ENCODE measurements around the gene POTEI. TPM values are rescaled to one million over a fixed set of nuclear protein-coding genes. Genes with fewer than 3 reads are reported as not detected.
"Not testable (repeated sequence)": the region's sequence is repeated elsewhere in the genome, so short reads cannot be mapped to it uniquely, and the experiment has no call there.

The POTEI gene
- total RNA-seq = under 1 TPM; 0.06 to 0.08 TPM
- long read RNA-seq = 0 reads

DNA sequence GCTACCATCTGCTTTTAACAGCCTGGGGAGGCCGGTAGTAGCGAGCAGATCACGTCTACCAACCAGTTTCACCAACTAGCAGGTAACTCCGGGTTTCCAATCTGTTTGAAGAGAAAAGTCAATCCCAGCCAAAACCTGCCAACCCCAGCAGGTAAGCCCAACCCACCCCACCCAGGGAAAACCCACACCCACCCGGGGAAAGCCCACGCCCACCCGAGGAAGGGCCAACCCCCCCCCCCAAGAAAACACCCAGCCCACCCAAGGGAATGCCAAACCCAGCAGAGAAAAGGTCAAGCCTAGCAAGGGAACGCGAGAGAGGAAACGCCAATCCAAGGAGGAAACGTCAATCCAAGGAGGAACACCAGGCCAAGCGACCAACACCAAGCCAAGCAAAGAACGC is at the start of gene POTEI:
TSS of gene POTEI (minus strand) at position 101 of the 400 bp plus-strand sequence. CDS start at position 8, 93 bp downstream.
- intact Hi-C loops (cut with DNase I, micrococcal nuclease); ATAC-seq; DNase-seq: not testable (repeated sequence)

DNA sequence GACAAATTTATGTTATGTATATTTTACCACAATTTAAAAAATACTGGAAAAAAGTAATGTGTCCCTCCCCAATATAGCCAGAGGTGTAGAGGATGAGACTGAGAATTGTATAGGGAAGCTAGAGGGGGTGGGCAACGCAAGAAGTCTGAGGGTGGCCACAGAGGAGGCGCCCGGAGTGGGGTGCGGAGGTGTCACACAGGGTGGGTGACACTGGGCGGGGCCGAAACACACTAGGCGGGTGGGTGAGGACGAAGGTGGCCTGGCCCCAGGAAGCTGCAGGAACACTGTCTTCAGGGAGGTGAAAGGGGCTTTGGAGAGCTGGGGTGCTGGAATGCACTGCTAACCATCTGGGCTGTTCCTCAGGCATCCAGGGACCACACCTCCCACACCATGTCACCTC is 47.3 kb upstream of the POTEI start:
- intact Hi-C loops (cut with DNase I, micrococcal nuclease); ATAC-seq; DNase-seq: not testable (repeated sequence)

- ATAC-seq; DNase-seq; intact Hi-C loops (cut with DNase I, micrococcal nuclease): not testable (repeated sequence)
These were observed 45.0 kb upstream of the POTEI start for GRCh38 chr2:130554178-130554577.

- DNase-seq; ATAC-seq; intact Hi-C loops (cut with DNase I, micrococcal nuclease): not testable (repeated sequence)
These were observed 40.3 kb upstream of the POTEI start for GRCh38 chr2:130549475-130549874.

DNA sequence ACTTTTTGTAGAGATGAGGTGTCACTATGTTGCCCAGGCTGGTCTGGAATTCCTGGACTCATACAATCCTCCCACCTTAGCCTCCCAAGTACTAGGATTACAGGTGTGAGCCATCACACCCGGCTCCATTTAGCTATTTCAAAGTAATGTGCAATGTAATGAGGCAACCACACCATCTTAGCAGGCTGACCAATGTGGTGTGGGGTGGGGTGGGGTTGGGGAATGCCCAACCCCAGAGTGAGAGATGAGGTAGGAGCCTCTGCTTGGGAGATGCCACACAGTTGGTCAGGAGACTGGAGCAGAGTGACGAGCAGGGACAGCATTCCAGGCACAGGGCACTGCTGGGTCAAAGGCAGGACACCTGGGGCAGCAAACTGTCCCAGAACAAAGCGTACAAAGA is 39.3 kb upstream of the POTEI start:
- intact Hi-C loops (cut with DNase I, micrococcal nuclease); DNase-seq; ATAC-seq: not testable (repeated sequence)

DNA sequence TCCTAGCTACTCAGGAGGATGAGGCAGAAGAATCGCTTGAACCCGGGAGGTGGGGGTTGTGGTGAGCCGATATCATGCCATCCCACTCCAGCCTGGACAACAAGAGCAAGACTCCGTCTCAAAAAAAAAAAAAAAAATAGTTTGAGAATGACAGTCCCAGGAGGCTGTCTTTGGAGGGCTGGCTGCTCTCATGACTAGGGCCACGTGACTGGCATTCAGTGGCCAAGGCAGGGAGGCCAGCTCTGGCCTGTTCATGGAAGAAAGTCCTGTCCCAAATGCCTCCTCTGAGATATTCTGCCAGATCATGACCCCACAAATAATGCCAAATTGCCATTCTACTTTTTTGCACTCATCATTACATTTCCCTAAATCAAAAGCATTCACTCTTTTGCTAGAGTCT is 35.9 kb upstream of the POTEI start:
- DNase-seq; intact Hi-C loops (cut with DNase I, micrococcal nuclease); ATAC-seq: not testable (repeated sequence)

GRCh38 chr2:130543785-130544528 is 34.8 kb upstream of the POTEI start:
- not testable (repeated sequence) for ATAC-seq

GRCh38 chr2:130542789-130543188 is 33.7 kb upstream of the POTEI start:
- ATAC-seq = peak; percentile 26
- intact Hi-C loops (cut with DNase I, micrococcal nuclease); DNase-seq: not testable (repeated sequence)

More at GRCh38 chr2:130543785-130544528, 34.8 kb upstream of the POTEI start:
- DNase-seq; intact Hi-C loops (cut with DNase I, micrococcal nuclease): not testable (repeated sequence)

DNA sequence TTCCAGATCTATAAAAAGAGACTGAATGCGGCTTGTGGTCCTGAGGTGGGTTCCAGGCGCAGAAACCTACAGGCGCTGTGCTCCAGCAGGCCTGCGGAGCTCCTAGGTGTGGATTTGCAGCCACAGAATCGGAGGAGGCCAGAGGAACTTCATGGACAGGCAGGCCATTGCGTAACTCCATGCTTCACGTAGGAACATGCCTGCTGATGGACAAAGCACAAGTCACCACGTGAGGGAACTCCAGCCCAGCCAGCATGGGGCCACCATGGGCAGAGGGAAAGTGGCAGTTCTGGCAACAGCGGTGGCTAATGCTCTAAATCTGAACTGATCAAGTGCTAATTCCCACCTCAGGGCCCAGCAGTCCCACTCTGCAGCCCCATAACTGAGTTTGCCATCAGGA is 29.1 kb upstream of the POTEI start:
- intact Hi-C loops (cut with DNase I, micrococcal nuclease); DNase-seq; ATAC-seq: not testable (repeated sequence)

DNA sequence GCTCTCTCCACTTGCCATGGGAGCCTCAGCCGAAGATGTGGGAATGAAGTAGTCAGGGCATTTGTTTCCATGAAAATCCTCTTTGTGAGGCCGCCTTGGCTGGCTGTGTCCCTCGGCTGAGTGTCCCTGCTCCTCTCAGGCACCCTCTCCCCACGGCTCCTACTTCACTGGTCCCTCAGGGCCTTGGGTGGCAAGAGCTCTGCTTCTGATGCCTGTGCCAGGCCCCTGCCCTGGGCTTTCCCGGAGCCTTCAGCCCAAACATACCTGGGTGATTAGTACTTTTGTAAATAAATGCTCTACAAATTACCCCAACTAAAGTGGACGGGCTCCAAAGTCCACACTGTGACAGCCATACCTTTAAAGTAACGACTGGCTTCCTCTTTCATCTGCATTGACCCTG is 27.5 kb upstream of the POTEI start:
- DNase-seq; intact Hi-C loops (cut with DNase I, micrococcal nuclease): not testable (repeated sequence)
- ATAC-seq = peak; percentile 49

GRCh38 chr2:130531672-130532071 is 22.5 kb upstream of the POTEI start:
- intact Hi-C loops (cut with DNase I, micrococcal nuclease); ATAC-seq; DNase-seq: not testable (repeated sequence)

DNA sequence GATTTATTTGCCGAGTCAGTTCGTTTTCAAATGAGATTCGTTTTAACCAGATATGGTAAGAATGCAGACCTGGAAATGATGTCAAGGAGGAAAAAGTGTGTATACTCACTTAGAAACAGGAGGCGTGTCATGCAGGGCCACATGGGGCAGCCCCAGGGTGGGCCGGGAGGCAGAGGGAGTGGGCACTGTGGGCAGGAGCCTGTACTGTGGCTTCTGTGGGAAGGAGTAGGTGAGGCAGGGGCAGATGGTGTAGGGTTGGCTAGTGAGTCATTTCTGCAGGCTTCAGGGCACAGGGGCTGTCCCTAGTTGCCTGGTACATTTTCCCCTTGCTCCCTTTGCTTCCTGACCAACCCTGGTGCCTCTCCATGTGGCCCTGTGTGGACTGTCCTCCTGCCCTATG is 22.1 kb upstream of the POTEI start:
- ATAC-seq; DNase-seq; intact Hi-C loops (cut with DNase I, micrococcal nuclease): not testable (repeated sequence)

GRCh38 chr2:130530212-130530611 is 21.1 kb upstream of the POTEI start:
- ATAC-seq; DNase-seq; intact Hi-C loops (cut with DNase I, micrococcal nuclease): not testable (repeated sequence)

GRCh38 chr2:130529545-130529944 is 20.4 kb upstream of the POTEI start:
- intact Hi-C loops (cut with DNase I, micrococcal nuclease); ATAC-seq; DNase-seq: not testable (repeated sequence)

DNA sequence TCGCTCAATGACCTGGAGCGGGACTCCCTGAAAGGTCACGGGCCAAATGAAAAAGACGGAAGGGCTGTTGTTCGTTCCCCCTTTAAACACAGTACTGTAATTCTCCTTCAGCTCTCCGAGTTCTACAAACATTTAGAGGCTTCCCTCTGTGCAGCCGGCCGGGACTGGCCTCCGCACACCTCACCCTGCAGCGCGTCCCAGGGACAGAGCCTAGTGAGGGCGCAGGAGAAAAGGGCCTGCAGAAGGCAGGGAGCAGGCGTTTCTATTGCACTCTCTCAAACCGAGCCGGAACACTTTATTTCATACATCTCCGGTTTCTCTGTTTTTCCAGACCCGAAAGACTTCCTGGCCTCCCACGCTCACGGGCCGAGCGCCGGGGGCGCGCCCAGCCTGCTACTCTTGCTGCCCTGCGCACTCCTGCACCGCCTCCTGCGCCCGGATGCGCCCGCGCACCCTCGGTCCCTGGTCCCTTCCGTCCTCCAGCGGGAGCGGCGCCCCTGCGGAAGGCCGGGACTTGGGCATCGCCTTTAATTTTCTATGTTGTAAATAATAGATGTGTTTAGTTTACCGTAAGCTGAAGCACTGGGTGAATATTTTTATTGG is 18.3 kb upstream of the POTEI start:
- DNase-seq; intact Hi-C loops (cut with DNase I, micrococcal nuclease); ATAC-seq: not testable (repeated sequence)

DNA sequence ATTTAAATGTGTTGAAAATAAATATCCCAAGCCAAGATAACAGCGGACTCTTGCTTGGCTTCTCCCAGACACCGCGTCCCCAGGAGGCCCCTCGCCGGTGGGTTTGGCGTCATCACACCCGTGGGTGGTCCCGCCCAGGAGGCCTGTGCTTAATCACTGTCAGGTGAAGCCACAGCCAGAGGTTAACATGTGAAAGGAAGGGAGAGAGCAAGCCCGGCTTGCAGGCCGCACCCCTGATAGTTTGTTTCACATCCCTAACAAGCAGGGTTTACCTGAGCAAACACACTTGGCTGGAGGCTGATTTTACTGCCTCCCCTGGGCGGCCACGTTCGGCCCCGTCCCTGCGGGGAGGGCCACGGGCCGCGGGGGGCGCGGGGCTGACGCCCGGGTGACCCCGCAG is 13.3 kb upstream of the POTEI start:
- DNase-seq; intact Hi-C loops (cut with DNase I, micrococcal nuclease): not testable (repeated sequence)
- peak; percentile 62 for ATAC-seq

DNA sequence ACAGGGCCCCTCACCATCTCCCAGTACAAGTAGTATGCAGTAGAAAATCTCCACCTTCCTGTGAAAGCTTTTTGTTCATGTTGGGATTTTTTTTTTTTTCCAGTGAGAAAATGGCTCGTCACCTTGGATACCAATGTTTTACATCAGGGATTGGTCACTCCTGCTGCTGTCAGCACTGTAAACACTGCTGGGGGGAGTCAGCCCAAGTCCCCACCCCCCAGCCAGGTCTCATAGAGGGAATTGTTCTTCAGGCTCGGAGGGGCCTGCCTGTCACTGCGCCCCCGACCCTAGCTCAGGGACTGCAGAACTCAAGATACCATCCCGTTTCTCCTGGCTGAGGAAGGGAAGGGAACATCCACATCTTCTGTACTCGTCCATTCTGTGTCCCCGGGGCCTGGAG is 11.9 kb upstream of the POTEI start, which contains the start of gene CFC1B:
TSS of gene CFC1B (plus strand) at position 231 of the 400 bp plus-strand sequence. CDS start 263 bp downstream, outside the sequence.
- ATAC-seq; intact Hi-C loops (cut with DNase I, micrococcal nuclease); DNase-seq: not testable (repeated sequence)

DNA sequence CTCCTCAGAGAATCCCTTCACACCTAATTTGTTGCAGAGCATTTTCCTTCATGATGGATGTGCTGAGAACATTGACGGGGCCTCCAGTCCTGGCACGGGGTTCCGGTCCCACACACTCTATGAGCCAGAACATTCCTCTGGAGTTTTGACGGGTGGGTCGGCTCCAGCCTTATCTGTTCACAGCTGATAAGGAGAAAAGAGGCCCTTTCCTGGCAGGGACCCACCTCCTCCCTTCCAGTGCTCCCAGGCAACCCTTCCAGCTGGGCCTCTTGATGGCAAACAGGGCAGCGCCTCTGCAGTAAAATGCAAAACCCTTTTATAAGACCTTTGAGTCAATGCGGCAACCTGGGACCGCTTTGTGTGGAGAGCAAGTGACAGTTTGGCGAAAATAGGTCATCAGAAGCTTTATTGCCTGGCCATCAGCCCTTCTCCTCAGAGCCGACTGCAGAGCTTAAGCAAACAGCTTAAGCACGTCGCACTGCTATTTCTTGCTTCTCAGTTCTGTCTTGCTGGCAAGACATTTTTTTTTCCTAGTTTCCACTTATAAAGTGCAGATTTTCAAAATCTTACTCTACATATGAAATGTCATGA is 9.5 kb upstream of the POTEI start:
- DNase-seq; intact Hi-C loops (cut with DNase I, micrococcal nuclease): not testable (repeated sequence)
- peak; percentile 90 for ATAC-seq

- intact Hi-C loops (cut with DNase I, micrococcal nuclease); DNase-seq: not testable (repeated sequence)
- ATAC-seq = peak; percentile 24
These were observed 2.8 kb upstream of the POTEI start for GRCh38 chr2:130511747-130512451.

Data from left colon (tissue), 2 donors.